Right lobe of liver (tissue), 6 donors: Measurements from ENCODE around the gene GPR18. TPM values are rescaled to one million over a fixed set of nuclear protein-coding genes. Genes with fewer than 3 reads are reported as not detected.

Source experiments
- ATAC-seq, 4 donors: fragments of 200-7000 bp; cut with Tn5 transposase; one replicate each; pipeline ENCODE4 v1.9.1; 2020; ENCODE audit warnings: mild to moderate bottlenecking in 4 of 4, moderate library complexity in 4 of 4
- DNase-seq, 3 donors: peaks; one replicate each; pipeline ENCODE4 v3.0.0-alpha.2; 2020
- H3K27ac ChIP-seq, 3 donors: fragments of 200-600 bp; one replicate each; pipeline ENCODE4 v1.8.0; 2022
- H3K27me3 ChIP-seq, 2 donors: fragments of 200-600 bp; one replicate each; pipeline ENCODE4 v1.8.0; 2022
- H3K36me3 ChIP-seq, 4 donors: fragments of 200-600 bp; sonication (generic) in 1 of 4; one replicate each; pipeline versions ENCODE4 v1.5.1 to v1.8.0; 2017 to 2022; ENCODE audit warnings: control low read depth in 1 of 4
- H3K4me1 ChIP-seq, 4 donors: fragments of 200-600 bp; sonication (generic) in 1 of 4; one replicate each; pipeline versions ENCODE4 v1.5.1 to v1.8.0; 2017 to 2022; ENCODE audit warnings: control low read depth in 1 of 4
- H3K4me3 ChIP-seq, 3 donors: fragments of 200-600 bp; one replicate each; pipeline ENCODE4 v1.8.0; 2022
- H3K9me3 ChIP-seq, 4 donors: fragments of 200-600 bp; sonication (generic) in 1 of 4; one replicate each; pipeline versions ENCODE4 v1.5.1 to v1.8.0; 2017 to 2022; ENCODE audit warnings: control low read depth in 1 of 4
- CTCF ChIP-seq, 4 donors: fragments of 200-600 bp in 3 of 4; fragments of 450-650 bp in 1 of 4; IDR thresholded peaks; one replicate each; pipeline versions ENCODE4 v1.5.1 to v1.8.0; 2016 to 2022; ENCODE audit warnings: antibody characterized with exemption in 4 of 4, mild to moderate bottlenecking in 2 of 4
- POLR2A ChIP-seq: fragments of 450-650 bp; IDR thresholded peaks from one replicate; pipeline ENCODE4 v1.6.1; 2017; ENCODE audit warnings: antibody characterized with exemption, mild to moderate bottlenecking
- WGBS: methylation state at CpG from one replicate; pipeline ENCODE4 v1.1.6; 2018; ENCODE audit warnings: low coverage, low lambda C conversion rate; ENCODE audit not compliant: insufficient coverage; ENCODE audit errors: missing lambda C conversion rate; 5-methylcytosine and 5-hydroxymethylcytosine counted together
- intact Hi-C, 2 donors: fragments of 100-400 bp; cut with DNase I; formaldehyde crosslinking; loops; one replicate each; pipeline versions ENCODE4 v1.11.2 to v1.14.1; 2022
- total RNA-seq, 6 experiments: library from RNA; depleted of rRNA in 2 of 6; stranded (reverse); fragments of >200 nt in 2 of 6; fragmentation: NEBNext Ultra II Directional in 3 of 6; extraction: Animal tissue kit (Norgen Biotek cat#: 25700) in 3 of 6; gene quantifications; one replicate each; pipeline versions ENCODE4 v1.1.0 to v1.2.4, GENCODE V29; 2016 to 2023
- donor health status: DM: no; HTN: yes; CAD: no.
- donor health status: DM: no; HTN: no; CAD: no.
- donor health status: DM: no; HTN: no; CAD: no.
- donor health status: DM: no; HTN: yes; CAD: no.
- donor health status: DM: no; HTN: yes; CAD: no.

Gene GPR18
- total RNA-seq, 6 experiments from 2014 or later: 0.13 to 0.17 TPM; not detected in 4

DNA sequence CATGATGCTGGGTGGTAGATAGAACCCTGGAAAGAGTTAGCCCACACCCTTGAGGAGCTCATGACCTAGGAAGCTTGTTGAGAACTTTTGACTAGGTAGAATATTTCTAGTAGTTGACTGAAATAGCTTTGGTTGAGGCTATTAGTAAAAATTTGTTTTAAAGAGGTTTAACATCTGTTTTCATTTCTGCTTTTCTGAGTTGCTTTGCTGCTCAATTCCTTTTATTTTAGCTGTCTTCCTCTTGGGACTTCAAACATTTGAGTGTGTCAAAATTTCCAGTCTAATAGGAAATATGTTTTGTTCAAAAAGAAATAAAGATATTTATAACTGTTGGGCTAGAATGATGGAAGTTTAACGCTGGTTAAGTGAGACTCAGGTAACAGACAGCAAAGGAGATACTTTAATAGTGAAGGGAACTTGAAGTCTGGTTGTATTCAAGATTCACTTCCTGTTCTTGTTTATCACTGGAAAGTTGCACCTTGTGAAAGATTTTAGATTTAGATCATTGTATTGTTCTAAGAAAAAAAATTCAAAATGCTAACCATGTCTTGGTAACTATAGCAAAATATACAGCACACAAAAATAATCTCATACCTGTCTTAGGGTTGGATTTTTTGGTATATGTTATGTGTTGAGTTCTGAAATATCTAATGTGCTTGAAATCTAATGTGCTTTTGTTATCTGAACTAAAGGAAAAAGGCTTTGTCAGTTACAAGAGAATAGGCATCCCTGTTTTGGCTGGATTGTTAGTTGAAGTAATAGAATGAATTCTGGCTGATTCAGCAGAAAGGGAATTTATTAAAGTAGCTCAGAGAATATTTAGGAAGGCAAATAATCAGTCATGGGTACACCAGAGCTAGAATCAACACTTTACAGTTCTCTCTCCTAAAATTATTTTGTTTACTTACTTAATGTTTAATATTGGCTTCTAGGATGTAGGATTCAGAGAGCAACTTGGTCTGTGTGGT, 24.4 kb upstream of the GPR18 start:
- no peak overlapping the region for H3K4me3 ChIP-seq
- no peak for TF ChIP-seq CTCF (IDR thresholded peaks at IDR 0.05)
- TF ChIP-seq POLR2A: no peak
- H3K27me3 ChIP-seq: no peaks in the 10 kb centered on the region
- peak overlapping the region; percentile 55 to 82 (median 62) for H3K27ac ChIP-seq
- no peaks in the 10 kb centered on the region for H3K9me3 ChIP-seq
- WGBS: 57% methylated on average over 1 of the region's 1 CpG
- no peak for DNase-seq
- ATAC-seq: no peak
- H3K36me3 ChIP-seq: no peaks in the 10 kb centered on the region
- H3K4me1 ChIP-seq: peaks cover 0 to 77% (median 15%) of the 10 kb centered on the region in 4 donors
- intact Hi-C loops: no loop called here

- peak overlapping the region in 1 of 3 donors; percentile 13 for H3K4me3 ChIP-seq
- peaks cover 0 to 77% (median 15%) of the 10 kb centered on the region in 4 donors for H3K4me1 ChIP-seq
- ATAC-seq (peak; percentile 81 to 92 (median 88)), DNase-seq (peak; percentile 82 to 92 (median 88))
- no peaks in the 10 kb centered on the region for H3K36me3 ChIP-seq
- intact Hi-C loops: no loop called here
- TF ChIP-seq CTCF (IDR thresholded peaks at IDR 0.05): no peak
- TF ChIP-seq POLR2A: peak; percentile 53
- H3K9me3 ChIP-seq: no peaks in the 10 kb centered on the region
- WGBS: 11% methylated on average over 5 of the region's 5 CpGs
- H3K27me3 ChIP-seq: no peaks in the 10 kb centered on the region
- peak overlapping the region; percentile 62 to 82 (median 76) for H3K27ac ChIP-seq
These were observed 23.7 kb upstream of the GPR18 start for GRCh38 chr13:99281811-99282263.

- Histone ChIP-seq H3K4me3 (no peak overlapping the region), H3K27me3 (no peaks in the 10 kb centered on the region), H3K4me1 (peaks cover 0 to 62% (median 12%) of the 10 kb centered on the region in 4 donors), H3K27ac (peak overlapping the region in 2 of 3 donors; percentile 76 to 82), H3K36me3 (no peaks in the 10 kb centered on the region), H3K9me3 (no peaks in the 10 kb centered on the region)
- intact Hi-C loops: no loop called here
- TF ChIP-seq CTCF (IDR thresholded peaks at IDR 0.05): no peak
- peak; percentile 43 for TF ChIP-seq POLR2A
- DNase-seq: no peak
- 42% methylated on average over 3 of the region's 3 CpGs for whole genome bisulfite sequencing
- peak in 1 of 4 donors; percentile 64 for ATAC-seq
These were observed 22.0 kb upstream of the GPR18 start for GRCh38 chr13:99280166-99280565.

DNA sequence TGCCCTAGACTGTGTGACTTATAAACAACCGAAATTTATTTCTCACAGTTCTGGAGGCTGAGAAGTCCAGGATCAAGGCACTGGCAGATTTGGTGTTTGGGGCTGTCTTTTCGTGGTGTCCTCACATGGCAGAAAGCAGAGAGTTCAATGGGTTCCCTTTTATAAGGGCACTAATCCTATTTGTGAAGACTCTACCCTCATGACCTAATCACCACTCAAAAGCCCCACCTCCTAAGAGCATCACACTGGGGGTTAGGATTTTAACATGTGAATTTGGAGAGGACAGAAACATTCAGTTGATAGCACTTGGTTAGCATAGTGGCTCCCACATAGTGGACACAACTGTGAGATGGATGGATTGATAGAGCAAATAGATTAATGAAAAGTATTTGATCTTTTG, 21.5 kb upstream of the GPR18 start:
- TF ChIP-seq POLR2A (no peak), CTCF (IDR thresholded peaks at IDR 0.05) (no peak)
- Histone ChIP-seq H3K27me3 (no peaks in the 10 kb centered on the region), H3K36me3 (no peaks in the 10 kb centered on the region), H3K9me3 (no peaks in the 10 kb centered on the region), H3K27ac (peak overlapping the region in 2 of 3 donors; percentile 16 to 19), H3K4me1 (peaks cover 0 to 57% (median 12%) of the 10 kb centered on the region in 4 donors), H3K4me3 (no peak overlapping the region)
- 82% methylated on average over 2 of the region's 2 CpGs for WGBS
- intact Hi-C loops: no loop called here
- ATAC-seq (no peak), DNase-seq (no peak)
